Body of pancreas (tissue), 4 donors: ENCODE measurements around the gene TCHH.

ENCODE experiments used
- POLR2A ChIP-seq, 3 donors: fragments of 450-650 bp; IDR thresholded peaks; one replicate each; pipeline ENCODE4 v1.6.1; 2016; ENCODE audit warnings: antibody characterized with exemption in 3 of 3, mild to moderate bottlenecking in 2 of 3
- TF ChIP-seq, protein P1 (sequence below), 7 experiments: fragments of 450-650 bp in 4 of 7; fragments of 200-600 bp in 3 of 7; sonication (generic) in 3 of 7; IDR thresholded peaks; one replicate each; pipeline ENCODE4 v1.5.1; 2016 to 2019; ENCODE audit warnings: antibody characterized with exemption in 7 of 7

DNA sequence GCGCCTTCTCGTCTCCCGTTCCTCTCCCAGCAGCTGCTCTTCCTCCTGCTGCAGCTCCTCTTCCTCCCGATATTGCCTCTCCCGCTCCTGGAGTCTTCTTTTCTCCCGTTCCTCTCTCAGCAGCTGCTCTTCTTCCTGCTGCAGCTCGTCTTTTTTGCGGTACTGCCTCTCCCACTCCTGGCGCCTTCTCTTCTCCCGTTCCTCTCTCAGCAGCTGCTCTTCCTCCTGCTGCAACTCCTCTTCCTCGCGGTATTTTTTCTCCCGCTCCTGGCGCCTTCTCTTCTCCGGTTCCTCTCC is 5.3 kb downstream of the TCHH start:
- no peak for TF ChIP-seq POLR2A (IDR thresholded peaks at IDR 0.05)
- TF ChIP-seq, protein P1, sequence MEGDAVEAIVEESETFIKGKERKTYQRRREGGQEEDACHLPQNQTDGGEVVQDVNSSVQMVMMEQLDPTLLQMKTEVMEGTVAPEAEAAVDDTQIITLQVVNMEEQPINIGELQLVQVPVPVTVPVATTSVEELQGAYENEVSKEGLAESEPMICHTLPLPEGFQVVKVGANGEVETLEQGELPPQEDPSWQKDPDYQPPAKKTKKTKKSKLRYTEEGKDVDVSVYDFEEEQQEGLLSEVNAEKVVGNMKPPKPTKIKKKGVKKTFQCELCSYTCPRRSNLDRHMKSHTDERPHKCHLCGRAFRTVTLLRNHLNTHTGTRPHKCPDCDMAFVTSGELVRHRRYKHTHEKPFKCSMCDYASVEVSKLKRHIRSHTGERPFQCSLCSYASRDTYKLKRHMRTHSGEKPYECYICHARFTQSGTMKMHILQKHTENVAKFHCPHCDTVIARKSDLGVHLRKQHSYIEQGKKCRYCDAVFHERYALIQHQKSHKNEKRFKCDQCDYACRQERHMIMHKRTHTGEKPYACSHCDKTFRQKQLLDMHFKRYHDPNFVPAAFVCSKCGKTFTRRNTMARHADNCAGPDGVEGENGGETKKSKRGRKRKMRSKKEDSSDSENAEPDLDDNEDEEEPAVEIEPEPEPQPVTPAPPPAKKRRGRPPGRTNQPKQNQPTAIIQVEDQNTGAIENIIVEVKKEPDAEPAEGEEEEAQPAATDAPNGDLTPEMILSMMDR (IDR thresholded peaks at IDR 0.05): no peak
